Measurements from ENCODE around the gene SRA1.
A peak's percentile ranks its signal among the peaks of the same experiment; 100 is the strongest.

GRCh38 chr5:140549237-140550144 is 7.8 kb downstream of the SRA1 start:
- TF ChIP-seq CTCF (IDR thresholded peaks at IDR 0.05) (no peak), POLR2AphosphoS5 (IDR thresholded peaks at IDR 0.05) (peak; percentile 92), EP300 (IDR thresholded peaks at IDR 0.05) (no peak)
